HepG2 (cell line): ENCODE measurements around the gene TMEM141. TPM values are rescaled to one million over a fixed set of nuclear protein-coding genes. Genes with fewer than 3 reads are reported as not detected.

Source experiments
- ARHGAP35 ChIP-seq: sonication (generic); formaldehyde crosslinking; IDR thresholded peaks from 2 replicates; pipeline ENCODE4 v1.9.0; 2022; ENCODE audit warnings: mild to moderate bottlenecking, inconsistent platforms, moderate library complexity, missing genetic modification reagents, borderline replicate concordance
- BORCS8-MEF2B ChIP-seq: sonication (generic); formaldehyde crosslinking; IDR thresholded peaks from 2 replicates; pipeline ENCODE4 v1.8.0; 2022; ENCODE audit warnings: mild to moderate bottlenecking, missing genetic modification reagents
- CENPT ChIP-seq: sonication (generic); formaldehyde crosslinking; IDR thresholded peaks from 2 replicates; pipeline ENCODE4 v1.8.0; 2022; ENCODE audit warnings: low read depth, mild to moderate bottlenecking, moderate library complexity, missing genetic modification reagents
- DMAP1 ChIP-seq: IDR thresholded peaks from 2 replicates; pipeline ENCODE4 v1.6.1; 2016
- ELF1 ChIP-seq: sonication (generic); formaldehyde crosslinking; IDR thresholded peaks from 2 replicates; pipeline ENCODE4 v1.4.0; 2020; ENCODE audit warnings: missing genetic modification reagents
- KDM2A ChIP-seq: sonication (generic); formaldehyde crosslinking; IDR thresholded peaks from 2 replicates; pipeline ENCODE4 v1.4.0; 2020; ENCODE audit warnings: low read depth, missing genetic modification reagents, borderline replicate concordance
- MIXL1 ChIP-seq: IDR thresholded peaks from 2 replicates; pipeline ENCODE4 v1.6.1; 2016
- MYNN ChIP-seq: sonication (generic); formaldehyde crosslinking; IDR thresholded peaks from 2 replicates; pipeline ENCODE4 v1.4.0; 2020; ENCODE audit warnings: mild to moderate bottlenecking, low read depth, missing genetic modification reagents
- RCOR2 ChIP-seq: IDR thresholded peaks from 2 replicates; pipeline ENCODE4 v1.6.1; 2016; ENCODE audit warnings: missing biosample characterization, missing genetic modification reagents
- RFXANK ChIP-seq: IDR thresholded peaks from 2 replicates; pipeline ENCODE4 v1.6.1; 2016
- STAT5B ChIP-seq: sonication (generic); formaldehyde crosslinking; IDR thresholded peaks from 2 replicates; pipeline ENCODE4 v1.4.0; 2020; ENCODE audit warnings: missing genetic modification reagents
- ZFX ChIP-seq: sonication (generic); formaldehyde crosslinking; IDR thresholded peaks from 2 replicates; pipeline ENCODE4 v1.4.0; 2020; ENCODE audit warnings: mild to moderate bottlenecking, low read depth, missing genetic modification reagents, moderate library complexity
- ZMYM4 ChIP-seq: sonication (generic); formaldehyde crosslinking; IDR thresholded peaks from 2 replicates; pipeline ENCODE4 v1.8.1; 2023; ENCODE audit warnings: mild to moderate bottlenecking, missing genetic modification reagents
- ZNF33B ChIP-seq: sonication (generic); formaldehyde crosslinking; IDR thresholded peaks from 2 replicates; pipeline ENCODE4 v1.5.1; 2020; ENCODE audit warnings: mild to moderate bottlenecking, missing genetic modification reagents
- ZNF430 ChIP-seq: sonication (generic); formaldehyde crosslinking; IDR thresholded peaks from 2 replicates; pipeline ENCODE4 v1.9.0; 2021; ENCODE audit warnings: mild to moderate bottlenecking, missing genetic modification reagents
- ZNF510 ChIP-seq: sonication (generic); formaldehyde crosslinking; IDR thresholded peaks from 2 replicates; pipeline ENCODE4 v1.4.0; 2020; ENCODE audit warnings: low read depth, mild to moderate bottlenecking, missing genetic modification reagents
- ZNF614 ChIP-seq: IDR thresholded peaks from 2 replicates; pipeline ENCODE4 v1.6.1; 2018; ENCODE audit warnings: missing biosample characterization, missing genetic modification reagents, inconsistent platforms, borderline replicate concordance
- ZNF766 ChIP-seq: sonication (generic); formaldehyde crosslinking; IDR thresholded peaks from 2 replicates; pipeline ENCODE4 v1.5.0; 2020; ENCODE audit warnings: missing genetic modification reagents, borderline replicate concordance
- polyA plus RNA-seq, 8 experiments: library from polyadenylated mRNA; depleted of rRNA in 3 of 8; stranded (reverse) in 7 of 8; unstranded in 1 of 8; fragments of >200 nt; fragmentation: Illumina TruSeq in 4 of 8; extraction: Trizol in 4 of 8; gene quantifications; 2 replicates each; pipeline versions ENCODE4 v1.2.1 to v1.2.3, GENCODE V29; 2011 to 2016; ENCODE audit warnings: low read depth in 4 of 8, missing spikeins in 1 of 8, mixed read lengths in 1 of 8; ENCODE audit not compliant: insufficient read depth in 1 of 8
- total RNA-seq, 5 experiments: library from RNA; depleted of rRNA; stranded (reverse); fragments of >200 nt; fragmentation: Illumina TruSeq; extraction: Trizol; gene quantifications; 2 replicates each; pipeline ENCODE4 v1.2.3, GENCODE V29; 2016; ENCODE audit warnings: low read depth in 1 of 5
- TF ChIP-seq, protein P1 (sequence below): sonication (generic); formaldehyde crosslinking; IDR thresholded peaks from 2 replicates; pipeline ENCODE4 v1.4.0; 2020; ENCODE audit warnings: missing genetic modification reagents
- TF ChIP-seq, protein P2 (sequence below): sonication (generic); formaldehyde crosslinking; IDR thresholded peaks from 2 replicates; pipeline ENCODE4 v1.8.0; 2022; ENCODE audit warnings: missing genetic modification reagents, low read depth, mild to moderate bottlenecking, borderline replicate concordance
- TF ChIP-seq, protein P3 (sequence below): IDR thresholded peaks from 2 replicates; pipeline ENCODE4 v1.6.1; 2016; ENCODE audit warnings: missing genetic modification reagents, missing compliant biosample characterization
- TF ChIP-seq, protein P4 (sequence below): sonication (generic); formaldehyde crosslinking; IDR thresholded peaks from 2 replicates; pipeline ENCODE4 v1.5.1; 2020; ENCODE audit warnings: mild to moderate bottlenecking, missing genetic modification reagents, borderline replicate concordance
- TF ChIP-seq, protein P5 (sequence below): sonication (generic); formaldehyde crosslinking; IDR thresholded peaks from 2 replicates; pipeline ENCODE4 v1.4.0; 2020; ENCODE audit warnings: missing genetic modification reagents

The TMEM141 gene
- total and polyA plus RNA-seq, 2 of the 13 experiments (the other 11 are each of a cell fraction or from before 2014, with no cell fraction given) = 81.0 to 202 TPM

DNA sequence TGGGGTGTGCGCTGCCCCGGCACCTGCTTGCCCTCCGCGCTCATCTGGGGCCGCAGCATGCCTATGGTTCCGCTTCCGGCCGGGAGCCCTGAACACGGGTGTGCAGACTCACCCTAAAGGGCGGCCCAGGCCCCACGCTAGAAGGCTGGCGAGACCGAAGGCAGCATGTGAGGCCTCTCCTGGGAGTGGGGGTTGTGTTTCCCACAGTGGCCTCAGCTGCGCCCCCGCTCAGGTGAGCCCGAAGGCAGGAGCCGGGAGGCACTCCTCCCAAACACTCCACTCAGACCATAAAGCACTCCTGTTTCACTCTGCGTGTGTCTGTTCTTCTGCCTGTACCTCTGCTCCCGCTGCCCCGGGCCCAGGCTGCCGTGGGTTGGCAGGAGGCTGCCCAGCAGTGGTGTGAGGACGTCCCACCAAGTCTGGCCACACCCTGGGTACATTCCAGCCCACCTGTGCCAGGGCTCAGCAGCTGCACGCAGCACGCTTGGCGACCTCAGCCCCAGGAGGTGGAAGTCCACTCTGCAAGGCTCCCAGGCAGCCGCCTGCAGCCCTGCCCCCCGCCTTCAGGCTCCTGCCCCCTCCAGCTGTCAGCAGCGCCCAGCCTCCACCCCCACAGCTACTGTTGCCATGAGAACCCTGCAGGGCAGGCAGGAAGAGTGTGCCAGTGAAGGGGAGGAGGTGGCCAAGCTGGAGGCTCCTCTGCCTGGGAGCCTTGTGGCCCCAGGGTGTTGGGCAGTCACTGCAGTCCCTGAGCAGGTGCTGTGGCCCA, 49.9 kb downstream of the TMEM141 start (continued):
- TF ChIP-seq, protein P1, sequence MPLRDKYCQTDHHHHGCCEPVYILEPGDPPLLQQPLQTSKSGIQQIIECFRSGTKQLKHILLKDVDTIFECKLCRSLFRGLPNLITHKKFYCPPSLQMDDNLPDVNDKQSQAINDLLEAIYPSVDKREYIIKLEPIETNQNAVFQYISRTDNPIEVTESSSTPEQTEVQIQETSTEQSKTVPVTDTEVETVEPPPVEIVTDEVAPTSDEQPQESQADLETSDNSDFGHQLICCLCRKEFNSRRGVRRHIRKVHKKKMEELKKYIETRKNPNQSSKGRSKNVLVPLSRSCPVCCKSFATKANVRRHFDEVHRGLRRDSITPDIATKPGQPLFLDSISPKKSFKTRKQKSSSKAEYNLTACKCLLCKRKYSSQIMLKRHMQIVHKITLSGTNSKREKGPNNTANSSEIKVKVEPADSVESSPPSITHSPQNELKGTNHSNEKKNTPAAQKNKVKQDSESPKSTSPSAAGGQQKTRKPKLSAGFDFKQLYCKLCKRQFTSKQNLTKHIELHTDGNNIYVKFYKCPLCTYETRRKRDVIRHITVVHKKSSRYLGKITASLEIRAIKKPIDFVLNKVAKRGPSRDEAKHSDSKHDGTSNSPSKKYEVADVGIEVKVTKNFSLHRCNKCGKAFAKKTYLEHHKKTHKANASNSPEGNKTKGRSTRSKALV (CRISPR knock-in tag) = no peak
- TF ChIP-seq RFXANK (no peak), BORCS8-MEF2B (CRISPR knock-in tag) (0 out of 2 replicates have a peak, but pooled peaks have one; percentile 64), ZNF614 (CRISPR knock-in tag) (no peak), MIXL1 (CRISPR knock-in tag) (no peak), ZNF766 (CRISPR knock-in tag) (no peak), KDM2A (CRISPR knock-in tag) (peak; percentile 76; the same call in 1 of the 2 replicates), ZFX (CRISPR knock-in tag) (no peak; the same call in 1 of the 2 replicates), RCOR2 (CRISPR knock-in tag) (no peak), STAT5B (CRISPR knock-in tag) (no peak), CENPT (CRISPR knock-in tag) (no peak), DMAP1 (no peak; the same call in 1 of the 2 replicates), ARHGAP35 (no peak), ZNF430 (CRISPR knock-in tag) (no peak; the same call in 1 of the 2 replicates), MYNN (CRISPR knock-in tag) (no peak), ZNF33B (CRISPR knock-in tag) (no peak), ZMYM4 (CRISPR knock-in tag) (0 out of 2 replicates have a peak, but pooled peaks have one; percentile 23), ELF1 (no peak), ZNF510 (CRISPR knock-in tag) (peak; percentile 87; the same call in 1 of the 2 replicates)
- TF ChIP-seq, protein P2, sequence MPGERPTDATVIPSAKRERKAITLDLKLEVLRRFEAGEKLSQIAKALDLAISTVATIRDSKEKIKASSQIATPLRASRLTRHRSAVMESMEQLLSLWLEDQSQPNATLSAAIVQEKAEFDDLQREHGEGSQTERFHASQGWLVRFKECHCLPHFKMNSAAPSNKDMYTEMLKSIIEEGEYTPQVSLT (CRISPR knock-in tag) = no peak
- TF ChIP-seq, protein P3, sequence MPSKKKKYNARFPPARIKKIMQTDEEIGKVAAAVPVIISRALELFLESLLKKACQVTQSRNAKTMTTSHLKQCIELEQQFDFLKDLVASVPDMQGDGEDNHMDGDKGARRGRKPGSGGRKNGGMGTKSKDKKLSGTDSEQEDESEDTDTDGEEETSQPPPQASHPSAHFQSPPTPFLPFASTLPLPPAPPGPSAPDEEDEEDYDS (CRISPR knock-in tag) = no peak
- TF ChIP-seq, protein P4, sequence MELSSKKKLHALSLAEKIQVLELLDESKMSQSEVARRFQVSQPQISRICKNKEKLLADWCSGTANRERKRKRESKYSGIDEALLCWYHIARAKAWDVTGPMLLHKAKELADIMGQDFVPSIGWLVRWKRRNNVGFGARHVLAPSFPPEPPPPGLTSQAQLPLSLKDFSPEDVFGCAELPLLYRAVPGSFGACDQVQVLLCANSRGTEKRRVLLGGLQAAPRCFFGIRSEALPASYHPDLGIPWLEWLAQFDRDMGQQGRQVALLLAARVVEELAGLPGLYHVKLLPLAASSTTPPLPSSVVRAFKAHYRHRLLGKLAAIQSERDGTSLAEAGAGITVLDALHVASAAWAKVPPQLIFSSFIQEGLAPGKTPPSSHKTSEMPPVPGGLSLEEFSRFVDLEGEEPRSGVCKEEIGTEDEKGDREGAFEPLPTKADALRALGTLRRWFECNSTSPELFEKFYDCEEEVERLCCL (CRISPR knock-in tag) = no peak
- TF ChIP-seq, protein P5, sequence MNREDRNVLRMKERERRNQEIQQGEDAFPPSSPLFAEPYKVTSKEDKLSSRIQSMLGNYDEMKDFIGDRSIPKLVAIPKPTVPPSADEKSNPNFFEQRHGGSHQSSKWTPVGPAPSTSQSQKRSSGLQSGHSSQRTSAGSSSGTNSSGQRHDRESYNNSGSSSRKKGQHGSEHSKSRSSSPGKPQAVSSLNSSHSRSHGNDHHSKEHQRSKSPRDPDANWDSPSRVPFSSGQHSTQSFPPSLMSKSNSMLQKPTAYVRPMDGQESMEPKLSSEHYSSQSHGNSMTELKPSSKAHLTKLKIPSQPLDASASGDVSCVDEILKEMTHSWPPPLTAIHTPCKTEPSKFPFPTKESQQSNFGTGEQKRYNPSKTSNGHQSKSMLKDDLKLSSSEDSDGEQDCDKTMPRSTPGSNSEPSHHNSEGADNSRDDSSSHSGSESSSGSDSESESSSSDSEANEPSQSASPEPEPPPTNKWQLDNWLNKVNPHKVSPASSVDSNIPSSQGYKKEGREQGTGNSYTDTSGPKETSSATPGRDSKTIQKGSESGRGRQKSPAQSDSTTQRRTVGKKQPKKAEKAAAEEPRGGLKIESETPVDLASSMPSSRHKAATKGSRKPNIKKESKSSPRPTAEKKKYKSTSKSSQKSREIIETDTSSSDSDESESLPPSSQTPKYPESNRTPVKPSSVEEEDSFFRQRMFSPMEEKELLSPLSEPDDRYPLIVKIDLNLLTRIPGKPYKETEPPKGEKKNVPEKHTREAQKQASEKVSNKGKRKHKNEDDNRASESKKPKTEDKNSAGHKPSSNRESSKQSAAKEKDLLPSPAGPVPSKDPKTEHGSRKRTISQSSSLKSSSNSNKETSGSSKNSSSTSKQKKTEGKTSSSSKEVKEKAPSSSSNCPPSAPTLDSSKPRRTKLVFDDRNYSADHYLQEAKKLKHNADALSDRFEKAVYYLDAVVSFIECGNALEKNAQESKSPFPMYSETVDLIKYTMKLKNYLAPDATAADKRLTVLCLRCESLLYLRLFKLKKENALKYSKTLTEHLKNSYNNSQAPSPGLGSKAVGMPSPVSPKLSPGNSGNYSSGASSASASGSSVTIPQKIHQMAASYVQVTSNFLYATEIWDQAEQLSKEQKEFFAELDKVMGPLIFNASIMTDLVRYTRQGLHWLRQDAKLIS = no peak
